Chondrocyte (in vitro differentiated cells): ENCODE results near the gene MICAL1. TPM values are rescaled to one million over a fixed set of nuclear protein-coding genes. Genes with fewer than 3 reads are reported as not detected.

Experiments
- DNase-seq: peaks from one replicate; pipeline ENCODE4 v3.0.0; 2021; ENCODE audit warnings: mixed read lengths, low spot score
- H3K27ac Mint-ChIP-seq: one replicate; pipeline ENCODE4 v1.8.0; 2021; ENCODE audit warnings: mild to moderate bottlenecking, moderate library complexity, mixed read lengths; ENCODE audit not compliant: unreplicated experiment
- H3K27me3 Mint-ChIP-seq: 2 replicates; pipeline ENCODE4 v1.8.0; 2021; ENCODE audit warnings: low read depth, mixed read lengths
- H3K36me3 Mint-ChIP-seq: 2 replicates; pipeline ENCODE4 v1.8.0; 2021; ENCODE audit warnings: low read depth, mixed read lengths
- H3K4me1 Mint-ChIP-seq: 2 replicates; pipeline ENCODE4 v1.8.0; 2021; ENCODE audit warnings: low read depth, mild to moderate bottlenecking, mixed read lengths
- H3K4me3 Mint-ChIP-seq: one replicate; pipeline ENCODE4 v1.8.0; 2021; ENCODE audit warnings: mild to moderate bottlenecking, moderate library complexity, mixed read lengths; ENCODE audit not compliant: unreplicated experiment
- H3K9me3 Mint-ChIP-seq: 2 replicates; pipeline ENCODE4 v1.8.0; 2021; ENCODE audit warnings: low read depth, mixed read lengths
- CTCF ChIP-seq: fragments of 200-600 bp; sonication (generic); IDR thresholded peaks from 2 replicates; pipeline ENCODE4 v1.5.0; 2021; ENCODE audit warnings: antibody characterized with exemption, mild to moderate bottlenecking, moderate library complexity
- total RNA-seq: library from RNA; stranded (reverse); gene quantifications from 3 replicates; pipeline ENCODE4 v1.2.1, GENCODE V29; 2021

The MICAL1 gene
- total RNA-seq, 1 donor from 2014 or later = 102 TPM

GRCh38 chr6:109496036-109496772 lies 40.6 kb upstream of the MICAL1 start:
- H3K9me3 Mint-ChIP-seq = no peaks in the 10 kb centered on the region
- no peak overlapping the region for H3K4me3 Mint-ChIP-seq
- H3K27ac Mint-ChIP-seq = no peak overlapping the region
- peaks cover 16% of the 10 kb centered on the region for H3K27me3 Mint-ChIP-seq
- no peaks in the 10 kb centered on the region for H3K36me3 Mint-ChIP-seq
- no peak for TF ChIP-seq CTCF
- peaks cover 4% of the 10 kb centered on the region for H3K4me1 Mint-ChIP-seq
- DNase-seq = no peak

- TF ChIP-seq CTCF = no peak
- Mint-ChIP-seq H3K27ac (no peak overlapping the region), H3K36me3 (no peaks in the 10 kb centered on the region), H3K9me3 (no peaks in the 10 kb centered on the region), H3K4me3 (no peak overlapping the region), H3K27me3 (peaks cover 16% of the 10 kb centered on the region), H3K4me1 (peaks cover 2% of the 10 kb centered on the region)
- no peak for DNase-seq
Observed at GRCh38 chr6:109493865-109494264, 38.3 kb upstream of the MICAL1 start.

- DNase-seq = no peak
- no peaks in the 10 kb centered on the region for H3K9me3 Mint-ChIP-seq
- no peaks in the 10 kb centered on the region for H3K4me1 Mint-ChIP-seq
- TF ChIP-seq CTCF = no peak
- peaks cover 11% of the 10 kb centered on the region for H3K27me3 Mint-ChIP-seq
- no peak overlapping the region for H3K27ac Mint-ChIP-seq
- H3K4me3 Mint-ChIP-seq = no peak overlapping the region
- H3K36me3 Mint-ChIP-seq = no peaks in the 10 kb centered on the region
Observed at GRCh38 chr6:109491207-109491938, 35.8 kb upstream of the MICAL1 start.

GRCh38 chr6:109490713-109491112 lies 35.1 kb upstream of the MICAL1 start:
- Mint-ChIP-seq H3K36me3 (no peaks in the 10 kb centered on the region), H3K4me1 (no peaks in the 10 kb centered on the region), H3K9me3 (no peaks in the 10 kb centered on the region), H3K27ac (no peak overlapping the region), H3K4me3 (no peak overlapping the region), H3K27me3 (peaks cover 10% of the 10 kb centered on the region)
- DNase-seq = no peak
- TF ChIP-seq CTCF = no peak

- H3K9me3 Mint-ChIP-seq = no peaks in the 10 kb centered on the region
- no peaks in the 10 kb centered on the region for H3K36me3 Mint-ChIP-seq
- H3K27me3 Mint-ChIP-seq = peaks cover 8% of the 10 kb centered on the region
- H3K4me3 Mint-ChIP-seq = no peak overlapping the region
- no peak for TF ChIP-seq CTCF
- H3K27ac Mint-ChIP-seq = no peak overlapping the region
- peaks cover 3% of the 10 kb centered on the region for H3K4me1 Mint-ChIP-seq
- no peak for DNase-seq
Observed at GRCh38 chr6:109488001-109488400, 32.4 kb upstream of the MICAL1 start.
